ENCODE measurements around the gene PREP.

PREP gene

DNA sequence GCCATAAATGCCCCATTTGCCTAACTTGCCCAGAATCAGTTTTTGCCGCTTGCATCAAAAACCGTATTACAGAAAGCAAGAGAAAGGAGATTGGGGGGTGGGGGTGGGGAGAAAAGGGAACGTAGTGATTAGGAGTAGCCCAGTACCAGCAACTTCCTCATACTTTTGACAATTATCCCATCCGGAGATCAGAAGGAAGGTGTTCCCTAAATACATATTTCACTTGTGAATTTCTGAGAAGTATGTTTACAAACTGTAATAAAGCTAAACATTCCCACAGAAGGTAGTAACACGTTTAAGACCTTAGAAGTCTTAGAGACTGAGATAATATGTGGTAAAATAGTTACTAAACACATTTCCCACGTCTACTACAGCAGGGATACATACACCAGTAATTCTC, 14.5 kb downstream of the PREP start:
- Histone ChIP-seq H3K9me3 (ENCODE audit: control insufficient read depth, insufficient read depth, low read length) (no peaks in the 10 kb centered on the region), H3K4me1 (ENCODE audit: control insufficient read depth, insufficient read depth, low read length) (no peaks in the 10 kb centered on the region), H3K27me3 (ENCODE audit: control insufficient read depth, insufficient read depth, low read length) (no peaks in the 10 kb centered on the region), H3K36me3 (ENCODE audit: control insufficient read depth, insufficient read depth, low read length) (peaks cover 4% of the 10 kb centered on the region), H3K9ac (ENCODE audit: low read depth, low read length) (no peak overlapping the region), H3K4me3 (ENCODE audit: low read depth, low read length) (no peak overlapping the region)

DNA sequence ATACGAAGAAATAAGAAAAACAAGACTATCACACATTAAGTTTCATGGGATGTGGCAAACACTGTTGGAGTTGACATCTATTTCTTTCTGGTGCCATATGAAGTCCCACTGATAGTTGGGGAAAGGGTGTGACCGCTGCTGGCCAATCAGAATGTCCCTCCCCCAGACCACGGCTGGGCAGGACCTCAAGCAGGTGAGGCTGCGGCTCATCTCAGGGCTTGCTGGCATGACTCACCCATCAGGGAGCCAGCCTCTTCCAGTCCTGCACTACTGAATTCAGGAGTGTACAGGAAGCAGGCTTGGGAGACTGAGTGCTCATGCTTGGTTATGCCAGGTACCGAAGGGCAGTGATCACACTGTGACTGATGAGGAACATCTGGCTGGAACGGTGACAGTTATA, 18.9 kb downstream of the PREP start:
- no peaks in the 10 kb centered on the region for H3K4me1 ChIP-seq (ENCODE audit: control insufficient read depth, insufficient read depth, low read length)
- H3K9ac ChIP-seq (ENCODE audit: low read depth, low read length) = no peak overlapping the region
- no peaks in the 10 kb centered on the region for H3K9me3 ChIP-seq (ENCODE audit: control insufficient read depth, insufficient read depth, low read length)
- no peaks in the 10 kb centered on the region for H3K27me3 ChIP-seq (ENCODE audit: control insufficient read depth, insufficient read depth, low read length)
- H3K4me3 ChIP-seq (ENCODE audit: low read depth, low read length) = no peak overlapping the region
- no peaks in the 10 kb centered on the region for H3K36me3 ChIP-seq (ENCODE audit: control insufficient read depth, insufficient read depth, low read length)

DNA sequence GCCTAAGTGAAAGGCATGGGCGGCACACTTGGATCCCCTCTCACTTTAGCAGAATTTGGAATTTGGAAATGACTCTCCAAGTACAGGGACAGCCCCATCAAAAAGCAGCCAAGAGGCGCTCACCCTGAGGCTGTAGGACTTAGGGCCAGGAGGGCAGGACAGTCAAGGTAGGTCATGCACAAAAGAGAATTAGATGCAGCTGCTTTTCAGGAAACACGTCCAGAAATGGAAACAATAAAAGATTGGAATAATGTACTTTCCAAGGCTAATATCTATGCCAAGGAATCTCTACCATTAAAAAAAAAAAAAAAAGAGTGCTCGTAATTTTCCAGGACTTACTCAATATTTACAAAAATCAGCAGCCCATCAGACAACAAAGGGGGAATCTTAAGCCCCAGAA, 19.9 kb downstream of the PREP start:
- Histone ChIP-seq H3K36me3 (ENCODE audit: control insufficient read depth, insufficient read depth, low read length) (no peaks in the 10 kb centered on the region), H3K4me1 (ENCODE audit: control insufficient read depth, insufficient read depth, low read length) (no peaks in the 10 kb centered on the region), H3K27me3 (ENCODE audit: control insufficient read depth, insufficient read depth, low read length) (no peaks in the 10 kb centered on the region), H3K9me3 (ENCODE audit: control insufficient read depth, insufficient read depth, low read length) (no peaks in the 10 kb centered on the region), H3K9ac (ENCODE audit: low read depth, low read length) (no peak overlapping the region), H3K4me3 (ENCODE audit: low read depth, low read length) (no peak overlapping the region)

DNA sequence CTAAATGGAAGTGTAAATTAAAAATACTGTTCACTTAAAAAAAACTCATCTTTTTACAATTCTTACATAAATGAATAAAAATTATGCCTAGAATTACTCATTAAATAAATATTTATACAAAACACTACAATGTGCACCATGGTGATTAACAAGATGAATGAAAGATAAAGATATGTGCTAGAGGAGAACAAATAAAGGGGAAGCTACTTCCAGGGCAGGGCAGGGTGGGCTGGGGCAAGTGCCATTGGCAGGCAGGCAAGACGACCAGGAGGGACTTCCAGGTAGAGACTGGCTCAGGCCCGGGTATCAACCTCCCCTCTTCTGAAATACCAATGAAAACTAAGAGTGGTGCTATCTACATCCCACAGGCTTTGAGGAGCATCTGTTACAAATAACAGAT, 20.4 kb downstream of the PREP start:
- Histone ChIP-seq H3K4me1 (ENCODE audit: control insufficient read depth, insufficient read depth, low read length) (no peaks in the 10 kb centered on the region), H3K9me3 (ENCODE audit: control insufficient read depth, insufficient read depth, low read length) (no peaks in the 10 kb centered on the region), H3K9ac (ENCODE audit: low read depth, low read length) (no peak overlapping the region)

DNA sequence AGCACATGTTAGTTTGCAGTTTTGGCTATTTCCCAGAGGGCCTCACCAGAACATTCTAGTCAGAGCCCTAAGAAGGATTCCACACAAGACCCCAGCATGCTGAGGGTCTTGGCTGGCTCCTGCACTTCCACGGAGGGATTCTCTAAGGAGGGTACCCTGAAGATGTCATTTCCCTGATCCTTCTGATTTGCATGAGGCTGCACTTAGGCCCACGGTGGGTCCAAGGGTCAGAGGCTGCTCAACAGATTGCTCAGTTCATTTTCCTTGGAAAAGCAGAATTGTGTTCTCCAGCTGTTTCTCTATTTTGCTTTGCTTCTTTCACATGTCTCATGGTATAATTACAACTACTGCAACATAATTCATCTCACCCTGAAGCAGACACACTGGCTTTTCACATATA, 22.2 kb downstream of the PREP start:
- Histone ChIP-seq H3K4me3 (ENCODE audit: low read depth, low read length) (no peak overlapping the region), H3K36me3 (ENCODE audit: control insufficient read depth, insufficient read depth, low read length) (no peaks in the 10 kb centered on the region), H3K9ac (ENCODE audit: low read depth, low read length) (no peak overlapping the region), H3K4me1 (ENCODE audit: control insufficient read depth, insufficient read depth, low read length) (no peaks in the 10 kb centered on the region), H3K9me3 (ENCODE audit: control insufficient read depth, insufficient read depth, low read length) (no peaks in the 10 kb centered on the region), H3K27me3 (ENCODE audit: control insufficient read depth, insufficient read depth, low read length) (no peaks in the 10 kb centered on the region)

More for the DNA sequence above, 20.4 kb downstream of the PREP start:
- Histone ChIP-seq H3K36me3 (ENCODE audit: control insufficient read depth, insufficient read depth, low read length) (no peaks in the 10 kb centered on the region), H3K4me3 (ENCODE audit: low read depth, low read length) (no peak overlapping the region), H3K27me3 (ENCODE audit: control insufficient read depth, insufficient read depth, low read length) (no peaks in the 10 kb centered on the region)

DNA sequence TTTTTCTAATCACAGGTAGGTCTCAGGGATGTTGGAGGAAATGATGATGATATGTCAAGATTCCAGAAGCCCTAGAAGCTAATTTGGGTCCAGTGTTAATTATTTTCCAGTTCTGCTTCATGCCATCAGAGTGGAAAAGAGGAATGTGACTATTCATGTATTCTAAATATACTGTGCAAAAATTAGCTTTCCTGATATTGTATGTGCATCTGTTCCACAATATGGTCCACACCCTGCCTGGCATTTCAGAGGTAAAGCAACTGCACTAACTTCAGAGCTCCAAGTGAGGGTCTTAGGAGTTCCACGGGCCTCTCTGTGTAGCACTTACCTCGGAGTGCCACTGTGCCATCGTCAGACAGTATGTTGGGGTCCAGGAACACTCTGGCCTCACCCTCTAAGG, 27.1 kb downstream of the PREP start:
- Histone ChIP-seq H3K9me3 (ENCODE audit: control insufficient read depth, insufficient read depth, low read length) (no peaks in the 10 kb centered on the region), H3K4me3 (ENCODE audit: low read depth, low read length) (no peak overlapping the region), H3K36me3 (ENCODE audit: control insufficient read depth, insufficient read depth, low read length) (peaks cover 7% of the 10 kb centered on the region), H3K4me1 (ENCODE audit: control insufficient read depth, insufficient read depth, low read length) (no peaks in the 10 kb centered on the region), H3K27me3 (ENCODE audit: control insufficient read depth, insufficient read depth, low read length) (no peaks in the 10 kb centered on the region), H3K9ac (ENCODE audit: low read depth, low read length) (no peak overlapping the region)

DNA sequence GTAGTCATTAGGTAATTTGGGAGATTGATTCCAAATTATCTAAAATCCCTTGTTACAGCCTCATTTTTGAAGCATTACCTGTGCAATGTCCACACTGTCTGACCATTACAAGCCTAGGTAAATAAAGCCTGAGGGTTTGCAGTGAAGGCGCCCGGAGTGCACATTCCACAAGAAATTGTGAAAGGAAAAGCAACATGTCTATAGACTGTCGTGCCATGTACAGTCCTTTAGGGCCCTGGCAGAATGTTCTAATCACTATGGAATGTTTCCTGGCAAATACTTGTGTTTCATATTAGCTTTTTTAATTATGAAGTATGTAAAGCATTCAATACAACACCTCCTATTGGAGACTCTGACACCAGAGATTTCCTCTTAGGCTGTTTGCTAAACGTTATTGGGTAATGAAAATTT, 28.9 kb downstream of the PREP start:
- Histone ChIP-seq H3K4me3 (ENCODE audit: low read depth, low read length) (no peak overlapping the region), H3K27me3 (ENCODE audit: control insufficient read depth, insufficient read depth, low read length) (no peaks in the 10 kb centered on the region), H3K4me1 (ENCODE audit: control insufficient read depth, insufficient read depth, low read length) (no peaks in the 10 kb centered on the region), H3K9me3 (ENCODE audit: control insufficient read depth, insufficient read depth, low read length) (no peaks in the 10 kb centered on the region), H3K9ac (ENCODE audit: low read depth, low read length) (no peak overlapping the region), H3K36me3 (ENCODE audit: control insufficient read depth, insufficient read depth, low read length) (peaks cover 7% of the 10 kb centered on the region)

DNA sequence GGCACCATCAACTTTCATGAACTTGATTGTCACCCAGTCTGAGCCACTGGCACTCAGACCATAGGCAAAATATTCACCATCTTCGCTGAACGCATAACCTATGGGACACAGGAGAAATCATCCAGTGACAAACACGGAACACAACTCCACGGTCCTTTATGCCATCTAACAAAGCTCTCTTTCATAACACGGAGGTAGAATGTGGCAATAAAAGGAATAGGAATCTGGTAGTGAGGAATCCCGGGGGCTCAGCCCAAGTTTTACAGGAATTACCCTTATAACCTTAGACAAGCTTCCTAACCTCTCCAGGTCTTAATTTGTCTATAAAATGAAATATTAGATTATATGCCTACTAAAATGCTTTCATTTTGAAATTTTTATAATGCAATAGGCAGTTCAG, 29.4 kb downstream of the PREP start:
- Histone ChIP-seq H3K4me1 (ENCODE audit: control insufficient read depth, insufficient read depth, low read length) (no peaks in the 10 kb centered on the region), H3K9me3 (ENCODE audit: control insufficient read depth, insufficient read depth, low read length) (no peaks in the 10 kb centered on the region), H3K9ac (ENCODE audit: low read depth, low read length) (no peak overlapping the region), H3K27me3 (ENCODE audit: control insufficient read depth, insufficient read depth, low read length) (no peaks in the 10 kb centered on the region), H3K36me3 (ENCODE audit: control insufficient read depth, insufficient read depth, low read length) (peaks cover 7% of the 10 kb centered on the region), H3K4me3 (ENCODE audit: low read depth, low read length) (no peak overlapping the region)

DNA sequence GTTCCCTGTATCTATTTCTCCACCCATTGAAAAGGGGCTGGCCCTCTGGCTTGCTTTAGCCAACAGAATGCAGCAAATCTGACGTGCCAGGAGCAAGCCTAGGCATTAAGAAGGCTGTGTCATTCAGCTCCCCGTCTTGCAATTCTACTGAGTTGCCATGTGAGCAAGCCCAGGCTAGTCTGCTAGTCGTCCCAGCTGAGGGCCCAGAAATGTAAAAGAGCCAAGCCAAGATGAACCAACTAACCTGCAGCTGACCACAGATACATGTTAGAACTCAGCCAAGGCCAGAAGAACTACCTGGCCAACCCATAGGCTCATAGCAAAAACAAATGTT, 30.1 kb downstream of the PREP start:
- no peaks in the 10 kb centered on the region for H3K4me1 ChIP-seq (ENCODE audit: control insufficient read depth, insufficient read depth, low read length)
- no peak overlapping the region for H3K9ac ChIP-seq (ENCODE audit: low read depth, low read length)
- no peaks in the 10 kb centered on the region for H3K27me3 ChIP-seq (ENCODE audit: control insufficient read depth, insufficient read depth, low read length)
- peaks cover 7% of the 10 kb centered on the region for H3K36me3 ChIP-seq (ENCODE audit: control insufficient read depth, insufficient read depth, low read length)
- no peak overlapping the region for H3K4me3 ChIP-seq (ENCODE audit: low read depth, low read length)
- H3K9me3 ChIP-seq (ENCODE audit: control insufficient read depth, insufficient read depth, low read length) = no peaks in the 10 kb centered on the region

DNA sequence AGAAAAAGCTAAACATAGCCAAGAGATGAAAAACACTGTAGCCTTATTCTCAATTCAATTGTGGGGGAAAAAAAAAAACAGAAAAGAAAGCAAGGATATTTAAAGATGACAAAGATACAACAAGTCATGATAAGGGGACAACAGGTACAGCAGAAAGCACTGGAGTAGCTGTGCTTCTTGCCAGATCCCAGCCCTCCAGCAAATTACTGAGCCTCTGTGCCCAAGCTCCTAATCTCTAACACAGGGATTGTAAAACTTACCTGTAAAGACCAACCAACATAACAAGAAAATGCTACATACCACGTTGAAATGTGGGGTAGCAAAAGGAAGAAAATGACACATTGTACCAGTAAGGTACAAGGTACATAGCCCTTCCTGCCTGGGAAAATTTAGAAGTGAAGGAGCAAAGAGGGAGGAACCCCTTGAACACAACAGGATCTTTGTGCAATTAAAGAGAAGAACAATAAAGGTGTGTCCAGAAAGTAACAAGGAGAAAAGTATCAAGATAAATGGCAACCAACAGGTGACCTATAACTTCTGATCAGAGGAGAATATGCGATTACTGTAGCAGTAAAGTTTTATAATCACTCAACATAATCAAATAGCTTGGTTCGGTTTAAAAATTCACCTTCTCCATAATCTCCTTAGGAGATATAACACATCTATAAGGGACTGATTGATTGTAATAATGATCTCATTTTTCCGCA, 30.6 kb downstream of the PREP start:
- H3K36me3 ChIP-seq (ENCODE audit: control insufficient read depth, insufficient read depth, low read length) = peaks cover 7% of the 10 kb centered on the region
- no peak overlapping the region for H3K9ac ChIP-seq (ENCODE audit: low read depth, low read length)
- no peaks in the 10 kb centered on the region for H3K27me3 ChIP-seq (ENCODE audit: control insufficient read depth, insufficient read depth, low read length)
- no peak overlapping the region for H3K4me3 ChIP-seq (ENCODE audit: low read depth, low read length)
- H3K4me1 ChIP-seq (ENCODE audit: control insufficient read depth, insufficient read depth, low read length) = no peaks in the 10 kb centered on the region
- H3K9me3 ChIP-seq (ENCODE audit: control insufficient read depth, insufficient read depth, low read length) = no peaks in the 10 kb centered on the region

DNA sequence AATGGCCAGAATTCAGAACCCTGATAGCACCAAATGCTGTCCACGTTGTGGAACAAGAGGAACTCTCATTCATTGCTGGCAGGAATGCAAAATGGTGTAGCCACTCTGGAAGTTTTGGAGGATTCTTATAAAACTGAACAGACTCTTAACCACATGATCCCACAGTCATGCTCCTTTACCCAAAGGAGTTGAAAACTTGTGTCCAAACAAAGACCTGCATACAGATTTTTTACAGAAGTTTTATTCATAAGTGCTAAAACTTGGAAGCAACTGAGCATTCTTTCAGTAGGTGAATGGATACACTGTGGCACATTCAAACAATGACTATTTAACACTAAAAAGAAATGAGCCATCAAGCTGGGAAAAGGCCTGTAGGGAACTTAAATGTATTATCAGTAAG, 32.5 kb downstream of the PREP start:
- Histone ChIP-seq H3K27me3 (ENCODE audit: control insufficient read depth, insufficient read depth, low read length) (no peaks in the 10 kb centered on the region), H3K9me3 (ENCODE audit: control insufficient read depth, insufficient read depth, low read length) (no peaks in the 10 kb centered on the region), H3K4me3 (ENCODE audit: low read depth, low read length) (no peak overlapping the region), H3K9ac (ENCODE audit: low read depth, low read length) (no peak overlapping the region), H3K36me3 (ENCODE audit: control insufficient read depth, insufficient read depth, low read length) (peaks cover 7% of the 10 kb centered on the region), H3K4me1 (ENCODE audit: control insufficient read depth, insufficient read depth, low read length) (no peaks in the 10 kb centered on the region)

DNA sequence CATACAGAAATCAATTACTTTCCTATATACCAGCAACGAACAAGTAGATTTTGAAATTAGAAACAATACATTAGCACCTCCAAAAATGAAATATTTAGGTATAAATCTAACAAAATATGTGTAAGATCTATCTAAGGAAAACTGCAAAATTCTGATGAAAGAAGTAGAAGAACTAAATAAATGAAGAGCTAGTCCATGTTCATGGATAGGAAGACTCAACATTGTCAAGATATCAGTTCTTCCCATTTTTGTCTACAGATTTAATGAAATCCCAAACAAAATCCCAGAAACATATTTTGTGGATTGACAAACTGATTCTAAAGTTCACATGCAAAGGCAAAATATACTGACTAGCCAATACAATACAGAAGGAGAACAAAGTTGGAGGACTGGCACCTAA, 33.7 kb downstream of the PREP start:
- Histone ChIP-seq H3K4me3 (ENCODE audit: low read depth, low read length) (no peak overlapping the region), H3K9me3 (ENCODE audit: control insufficient read depth, insufficient read depth, low read length) (no peaks in the 10 kb centered on the region), H3K36me3 (ENCODE audit: control insufficient read depth, insufficient read depth, low read length) (peaks cover 7% of the 10 kb centered on the region), H3K9ac (ENCODE audit: low read depth, low read length) (no peak overlapping the region), H3K4me1 (ENCODE audit: control insufficient read depth, insufficient read depth, low read length) (no peaks in the 10 kb centered on the region), H3K27me3 (ENCODE audit: control insufficient read depth, insufficient read depth, low read length) (no peaks in the 10 kb centered on the region)
